Thoracic aorta (tissue), 2 donors: ENCODE results near the gene FAM131C. TPM values are rescaled to one million over a fixed set of nuclear protein-coding genes. Genes with fewer than 3 reads are reported as not detected.

Experiments used
- ATAC-seq: fragments of 150-250 bp; one replicate; pipeline ENCODE4 v1.8.0; 2017; ENCODE audit warnings: low read depth; ENCODE audit not compliant: insufficient number of reproducible peaks, low FRiP score
- DNase-seq: peaks from one replicate; pipeline ENCODE4 v3.0.0-alpha.2; 2020; ENCODE audit warnings: low spot score
- H3K27ac ChIP-seq, 2 donors: fragments of 200-600 bp; sonication (generic); 1 replicate in 1 of 2; 2 replicates in 1 of 2; pipeline ENCODE4 v1.5.1; 2016; ENCODE audit warnings: mild to moderate bottlenecking in 2 of 2, moderate library complexity in 2 of 2
- H3K27me3 ChIP-seq: fragments of 200-600 bp; sonication (generic); replicated peaks from 2 replicates; pipeline ENCODE4 v1.6.0; 2016; ENCODE audit warnings: mild to moderate bottlenecking; ENCODE audit not compliant: insufficient read depth
- H3K36me3 ChIP-seq: fragments of 200-600 bp; sonication (generic); one replicate; pipeline ENCODE4 v1.5.1; 2016
- H3K4me1 ChIP-seq, 2 donors: fragments of 200-600 bp; sonication (generic); 1 replicate in 1 of 2; 2 replicates in 1 of 2; pipeline versions ENCODE4 v1.5.1 to v1.6.0; 2016; ENCODE audit warnings: low read depth in 2 of 2, mild to moderate bottlenecking in 1 of 2; ENCODE audit not compliant: control insufficient read depth in 1 of 2
- H3K4me3 ChIP-seq: fragments of 200-600 bp; sonication (generic); 2 replicates; pipeline ENCODE4 v1.5.1; 2016; ENCODE audit warnings: mild to moderate bottlenecking
- H3K9me3 ChIP-seq: fragments of 200-600 bp; sonication (generic); 2 replicates; pipeline ENCODE4 v1.5.1; 2016
- CTCF ChIP-seq: fragments of 200-600 bp; sonication (generic); IDR thresholded peaks from one replicate; pipeline ENCODE4 v1.5.1; 2019; ENCODE audit warnings: antibody characterized with exemption
- total RNA-seq, 2 donors: library from RNA; depleted of rRNA; stranded (reverse); fragments of >200 nt; gene quantifications; one replicate each; pipeline versions ENCODE4 v1.1.0 to v1.2.3, GENCODE V29; 2016

Gene FAM131C
- total RNA-seq, 2 donors from 2014 or later, result not detected

GRCh38 chr1:16014509-16015482 is 58.7 kb downstream of the FAM131C start:
- Histone ChIP-seq H3K36me3 (peaks cover 8% of the 10 kb centered on the region), H3K4me3 (peak overlapping the region; percentile 83), H3K4me1 (peaks cover 41 to 69% of the 10 kb centered on the region in 2 donors), H3K27ac (peak overlapping the region; percentile 97 to 100), H3K9me3 (no peaks in the 10 kb centered on the region), H3K27me3 (no peaks in the 10 kb centered on the region)
- TF ChIP-seq CTCF, result no peak
- ATAC-seq (no peak), DNase-seq (no peak)

GRCh38 chr1:16013908-16014258 is 59.6 kb downstream of the FAM131C start:
- Histone ChIP-seq H3K4me3 (peak overlapping the region; percentile 83), H3K4me1 (peaks cover 34 to 60% of the 10 kb centered on the region in 2 donors), H3K9me3 (no peaks in the 10 kb centered on the region), H3K36me3 (peaks cover 8% of the 10 kb centered on the region), H3K27me3 (no peaks in the 10 kb centered on the region), H3K27ac (peak overlapping the region; percentile 97 to 100)
- DNase-seq (no peak), ATAC-seq (no peak)
- TF ChIP-seq CTCF, result no peak

GRCh38 chr1:16013220-16013907 is 60.1 kb downstream of the FAM131C start:
- H3K9me3 ChIP-seq, result no peaks in the 10 kb centered on the region
- DNase-seq (peak; percentile 57), ATAC-seq (peak; percentile 49)
- TF ChIP-seq CTCF, result no peak
- H3K36me3 ChIP-seq, result peaks cover 8% of the 10 kb centered on the region
- H3K4me1 ChIP-seq, result peaks cover 32 to 55% of the 10 kb centered on the region in 2 donors
- no peaks in the 10 kb centered on the region for H3K27me3 ChIP-seq
- peak overlapping the region; percentile 83 for H3K4me3 ChIP-seq
- peak overlapping the region; percentile 97 to 100 for H3K27ac ChIP-seq

GRCh38 chr1:16012590-16013219 is 60.7 kb downstream of the FAM131C start:
- peak; percentile 55 for DNase-seq

More at GRCh38 chr1:16012590-16013219, 60.7 kb downstream of the FAM131C start:
- H3K27ac ChIP-seq, result peak overlapping the region; percentile 97 to 100
- H3K27me3 ChIP-seq, result no peaks in the 10 kb centered on the region
- no peak for TF ChIP-seq CTCF
- H3K36me3 ChIP-seq, result peaks cover 8% of the 10 kb centered on the region
- ATAC-seq, result peak; percentile 32
- peaks cover 32 to 53% of the 10 kb centered on the region in 2 donors for H3K4me1 ChIP-seq
- H3K9me3 ChIP-seq, result no peaks in the 10 kb centered on the region
- H3K4me3 ChIP-seq, result peak overlapping the region; percentile 83
